SK-N-SH (cell line): ENCODE measurements around the gene RBM12. TPM values are rescaled to one million over a fixed set of nuclear protein-coding genes. Genes with fewer than 3 reads are reported as not detected.

Experiments
- CTCF ChIA-PET: fragments of 300-600, 350-600 bp; formaldehyde crosslinking; extraction: SDS; loops from one replicate; lab custom pipeline; 2021; lab: Yijun Ruan, JAX
- POLR2A ChIA-PET: fragments of 350-600 bp; sonication (Branson Sonifier 250); formaldehyde crosslinking; extraction: SDS; loops from one replicate; lab custom pipeline; 2020; ENCODE audit warnings: antibody characterized with exemption, inconsistent platforms; lab: Yijun Ruan, JAX
- DNase-seq: peaks from one replicate; pipeline ENCODE4 v3.0.0; 2012
- H2AFZ ChIP-seq: fragments of 200-600 bp; sonication (generic); 2 replicates; pipeline ENCODE4 v1.8.1; 2016; ENCODE audit warnings: antibody characterized with exemption, mild to moderate bottlenecking, low read depth
- H3F3A ChIP-seq: fragments of 200-600 bp; sonication (generic); replicated peaks from 2 replicates; pipeline ENCODE3; 2016; ENCODE audit warnings: antibody characterized with exemption, mild to moderate bottlenecking; ENCODE audit not compliant: insufficient read depth
- H3K27ac ChIP-seq, 2 experiments: fragments of 200-500 bp in 1 of 2; fragments of 200-600 bp in 1 of 2; sonication (Bioruptor generic) in 1 of 2; sonication (generic), shearing (Covaris generic) in 1 of 2; 2 replicates each; pipeline versions ENCODE4 v1.5.1 to v1.6.1; 2014 to 2016; ENCODE audit warnings: low read depth in 2 of 2, inconsistent platforms in 1 of 2, low read length in 1 of 2, mild to moderate bottlenecking in 1 of 2, mixed read lengths in 1 of 2
- H3K27me3 ChIP-seq: fragments of 200-600 bp; sonication (generic), shearing (Covaris generic); 2 replicates; pipeline ENCODE4 v1.6.1; 2016; ENCODE audit warnings: mixed run types; ENCODE audit not compliant: insufficient read depth
- H3K36me3 ChIP-seq, 2 experiments: fragments of 200-500 bp in 1 of 2; fragments of 200-600 bp in 1 of 2; sonication (Bioruptor generic) in 1 of 2; sonication (generic) in 1 of 2; replicated peaks in 1 of 2; 2 replicates each; pipeline versions ENCODE3 to v1.5.1; 2014 to 2016; ENCODE audit warnings: low read length in 1 of 2, mild to moderate bottlenecking in 1 of 2; ENCODE audit not compliant: insufficient read depth in 2 of 2, control insufficient read depth in 1 of 2
- H3K4me1 ChIP-seq, 2 experiments: fragments of 200-500 bp in 1 of 2; fragments of 200-600 bp in 1 of 2; sonication (Bioruptor generic) in 1 of 2; sonication (generic), shearing (Covaris generic) in 1 of 2; 2 replicates each; pipeline versions ENCODE4 v1.5.1 to v1.6.1; 2014 to 2016; ENCODE audit warnings: low read depth in 1 of 2, low read length in 1 of 2, mixed run types in 1 of 2; ENCODE audit not compliant: insufficient read depth in 2 of 2, control insufficient read depth in 1 of 2
- H3K4me2 ChIP-seq: fragments of 200-600 bp; sonication (generic), shearing (Covaris generic); 2 replicates; pipeline ENCODE4 v1.6.1; 2017; ENCODE audit warnings: mixed run types
- H3K4me3 ChIP-seq, 2 experiments: fragments of 200-500 bp in 1 of 2; fragments of 200-600 bp in 1 of 2; sonication (Bioruptor generic) in 1 of 2; sonication (generic), shearing (Covaris generic) in 1 of 2; 2 replicates each; pipeline versions ENCODE4 v1.5.1 to v1.8.1; 2014 to 2016; ENCODE audit warnings: low read depth in 2 of 2, inconsistent platforms in 1 of 2, low read length in 1 of 2, mild to moderate bottlenecking in 1 of 2, mixed read lengths in 1 of 2, moderate library complexity in 1 of 2
- H3K79me2 ChIP-seq: fragments of 200-600 bp; sonication (generic); 2 replicates; pipeline ENCODE4 v1.8.1; 2017; ENCODE audit warnings: mild to moderate bottlenecking; ENCODE audit not compliant: insufficient read depth
- H3K9ac ChIP-seq: fragments of 200-600 bp; sonication (generic); 2 replicates; pipeline ENCODE4 v1.6.1; 2017; ENCODE audit warnings: mixed run types
- H3K9me2 ChIP-seq: fragments of 200-600 bp; sonication (generic); 2 replicates; pipeline ENCODE4 v1.6.1; 2017; ENCODE audit warnings: mixed run types
- H3K9me3 ChIP-seq: fragments of 200-600 bp; sonication (generic); 2 replicates; pipeline ENCODE4 v1.6.1; 2017; ENCODE audit warnings: mixed run types, mild to moderate bottlenecking, moderate library complexity
- H4K20me1 ChIP-seq: fragments of 200-600 bp; sonication (generic); 2 replicates; pipeline ENCODE4 v1.6.1; 2017; ENCODE audit warnings: mild to moderate bottlenecking, mixed run types; ENCODE audit not compliant: insufficient read depth
- CHD2 ChIP-seq: fragments of 150-350 bp; IDR thresholded peaks from 2 replicates; pipeline ENCODE4 v1.6.1; 2018; ENCODE audit warnings: low read length; ENCODE audit not compliant: partially characterized antibody
- ELF1 ChIP-seq: IDR thresholded peaks from 2 replicates; pipeline ENCODE4 v1.4.0; 2012
- EP300 ChIP-seq, 2 experiments: IDR thresholded peaks; 2 replicates each; pipeline versions ENCODE4 v1.4.0 to v1.6.1; 2012; ENCODE audit warnings: borderline replicate concordance in 1 of 2, low read depth in 1 of 2, low read length in 1 of 2
- FOSL2 ChIP-seq: IDR thresholded peaks from 2 replicates; pipeline ENCODE4 v1.4.0; 2012; ENCODE audit warnings: low read depth, mild to moderate bottlenecking, moderate library complexity, borderline replicate concordance
- FOXJ3 ChIP-seq: sonication (generic); formaldehyde crosslinking; IDR thresholded peaks from 2 replicates; pipeline ENCODE4 v1.5.1; 2020; ENCODE audit warnings: mild to moderate bottlenecking, missing genetic modification reagents
- FOXM1 ChIP-seq: IDR thresholded peaks from 2 replicates; pipeline ENCODE4 v1.4.0; 2012; ENCODE audit warnings: low read depth, mild to moderate bottlenecking
- MEF2A ChIP-seq: IDR thresholded peaks from 2 replicates; pipeline ENCODE4 v1.4.0; 2012; ENCODE audit warnings: low read depth, borderline replicate concordance
- MXI1 ChIP-seq: IDR thresholded peaks from 2 replicates; pipeline ENCODE4 v1.6.1; 2012; ENCODE audit warnings: mild to moderate bottlenecking, low read depth, low read length, improper control_type of control experiment
- POLR2AphosphoS5 ChIP-seq: IDR thresholded peaks from 2 replicates; pipeline ENCODE4 v1.6.1; 2012; ENCODE audit warnings: low read depth, low read length
- RAD21 ChIP-seq: IDR thresholded peaks from 2 replicates; pipeline ENCODE4 v1.6.1; 2012; ENCODE audit warnings: mild to moderate bottlenecking, low read length
- RCOR1 ChIP-seq: fragments of 150-350 bp; IDR thresholded peaks from 2 replicates; pipeline ENCODE4 v1.6.1; 2017; ENCODE audit warnings: antibody characterized with exemption, low read length
- RFX5 ChIP-seq: IDR thresholded peaks from 2 replicates; pipeline ENCODE4 v1.6.1; 2012; ENCODE audit warnings: mild to moderate bottlenecking, improper control_type of control experiment, low read length
- SIN3A ChIP-seq: IDR thresholded peaks from 2 replicates; pipeline ENCODE4 v1.6.1; 2012; ENCODE audit warnings: low read depth, mild to moderate bottlenecking, low read length, moderate library complexity, borderline replicate concordance
- TAF1 ChIP-seq: IDR thresholded peaks from 2 replicates; pipeline ENCODE4 v1.6.1; 2012; ENCODE audit warnings: low read depth, mild to moderate bottlenecking, low read length, moderate library complexity, borderline replicate concordance
- TCF12 ChIP-seq: IDR thresholded peaks from 2 replicates; pipeline ENCODE4 v1.4.0; 2012
- YY1 ChIP-seq: IDR thresholded peaks from 2 replicates; pipeline ENCODE4 v1.4.0; 2012; ENCODE audit warnings: low read depth, mild to moderate bottlenecking
- WGBS: methylation state at CpG from one replicate; pipeline ENCODE4 v1.1.6; 2017; ENCODE audit warnings: low lambda C conversion rate; 5-methylcytosine and 5-hydroxymethylcytosine counted together
- polyA plus RNA-seq, 3 experiments: library from polyadenylated mRNA; depleted of rRNA; stranded (reverse); fragments of >200 nt; gene quantifications; 2 replicates each; pipeline ENCODE4 v1.2.3, GENCODE V29; 2012
- TF ChIP-seq, protein P1 (sequence below): IDR thresholded peaks from 2 replicates; pipeline ENCODE4 v1.4.0; 2012; ENCODE audit warnings: low read depth, borderline replicate concordance
- TF ChIP-seq, protein P2 (sequence below): IDR thresholded peaks from 2 replicates; pipeline ENCODE4 v1.4.0; 2012; ENCODE audit warnings: low read depth
- TF ChIP-seq, protein P3 (sequence below): fragments of 200-600 bp; sonication (generic); IDR thresholded peaks from 2 replicates; pipeline ENCODE4 v1.6.1; 2017; ENCODE audit warnings: antibody characterized with exemption, mild to moderate bottlenecking, moderate library complexity

RBM12 gene
- polyA plus RNA-seq, 1 of the 3 experiments (the other 2 are of a cell fraction): 41.9 TPM

DNA sequence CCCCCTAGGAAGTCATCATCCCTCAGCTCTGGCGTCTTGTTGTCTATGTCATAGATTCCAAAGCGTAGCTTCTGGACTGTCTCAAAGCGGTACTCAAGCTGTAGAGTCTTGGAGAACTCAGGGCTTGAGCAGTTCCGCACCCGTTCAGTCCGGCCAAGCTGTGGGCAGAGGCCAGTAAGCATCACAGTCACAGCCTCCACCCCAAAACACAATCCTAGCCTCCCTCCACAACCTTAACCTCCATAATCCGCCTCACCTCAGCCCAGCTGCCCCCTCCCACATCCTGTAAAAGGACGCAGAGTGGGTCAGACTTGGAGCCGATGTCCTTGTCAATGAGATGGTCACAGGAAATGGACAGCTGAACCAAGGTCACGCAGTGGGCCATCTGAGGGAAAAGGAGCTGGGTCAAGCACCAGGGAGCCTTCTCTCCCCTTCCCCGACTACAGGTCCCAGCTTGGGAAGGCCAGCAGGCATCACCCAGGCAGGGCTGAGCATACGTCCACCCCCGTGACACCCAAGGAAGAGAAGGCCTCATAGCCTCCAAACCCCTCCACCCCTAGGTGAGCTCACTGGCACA is 32.1 kb downstream of the RBM12 start (continued):
- TF ChIP-seq, protein P1, sequence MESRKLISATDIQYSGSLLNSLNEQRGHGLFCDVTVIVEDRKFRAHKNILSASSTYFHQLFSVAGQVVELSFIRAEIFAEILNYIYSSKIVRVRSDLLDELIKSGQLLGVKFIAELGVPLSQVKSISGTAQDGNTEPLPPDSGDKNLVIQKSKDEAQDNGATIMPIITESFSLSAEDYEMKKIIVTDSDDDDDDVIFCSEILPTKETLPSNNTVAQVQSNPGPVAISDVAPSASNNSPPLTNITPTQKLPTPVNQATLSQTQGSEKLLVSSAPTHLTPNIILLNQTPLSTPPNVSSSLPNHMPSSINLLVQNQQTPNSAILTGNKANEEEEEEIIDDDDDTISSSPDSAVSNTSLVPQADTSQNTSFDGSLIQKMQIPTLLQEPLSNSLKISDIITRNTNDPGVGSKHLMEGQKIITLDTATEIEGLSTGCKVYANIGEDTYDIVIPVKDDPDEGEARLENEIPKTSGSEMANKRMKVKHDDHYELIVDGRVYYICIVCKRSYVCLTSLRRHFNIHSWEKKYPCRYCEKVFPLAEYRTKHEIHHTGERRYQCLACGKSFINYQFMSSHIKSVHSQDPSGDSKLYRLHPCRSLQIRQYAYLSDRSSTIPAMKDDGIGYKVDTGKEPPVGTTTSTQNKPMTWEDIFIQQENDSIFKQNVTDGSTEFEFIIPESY: no peak
- TF ChIP-seq TCF12 (no peak), RCOR1 (no peak), CHD2 (no peak)

- Histone ChIP-seq H3K4me1 (no peaks in the 10 kb centered on the region), H3K9me2 (no peaks in the 10 kb centered on the region), H2AFZ (no peak overlapping the region), H4K20me1 (peaks cover 29% of the 10 kb centered on the region), H3K9ac (no peak overlapping the region), H3F3A (peaks cover 10% of the 10 kb centered on the region), H3K36me3 (peaks cover 34 to 51% of the 10 kb centered on the region in 2 experiments), H3K4me3 (no peak overlapping the region), H3K9me3 (no peaks in the 10 kb centered on the region), H3K27ac (no peak overlapping the region), H3K4me2 (no peak overlapping the region), H3K79me2 (peaks cover 33% of the 10 kb centered on the region), H3K27me3 (no peaks in the 10 kb centered on the region)
- no peak for DNase-seq
- ChIA-PET CTCF (interaction anchor here (1.1 to 5.2 kb wide), 3 partner anchors 11 to 18 kb away, joined by 3 to 42 read pairs (median 3); no protein-coding TSS in a partner anchor), POLR2A (no interaction called here)
- 80% methylated on average over 1 of the region's 4 CpGs for WGBS
- TF ChIP-seq, protein P2, sequence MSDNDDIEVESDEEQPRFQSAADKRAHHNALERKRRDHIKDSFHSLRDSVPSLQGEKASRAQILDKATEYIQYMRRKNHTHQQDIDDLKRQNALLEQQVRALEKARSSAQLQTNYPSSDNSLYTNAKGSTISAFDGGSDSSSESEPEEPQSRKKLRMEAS: no peak
- no peak for TF ChIP-seq FOXM1
- TF ChIP-seq MXI1: no peak
- no peak for TF ChIP-seq MEF2A
- TF ChIP-seq, protein P3, sequence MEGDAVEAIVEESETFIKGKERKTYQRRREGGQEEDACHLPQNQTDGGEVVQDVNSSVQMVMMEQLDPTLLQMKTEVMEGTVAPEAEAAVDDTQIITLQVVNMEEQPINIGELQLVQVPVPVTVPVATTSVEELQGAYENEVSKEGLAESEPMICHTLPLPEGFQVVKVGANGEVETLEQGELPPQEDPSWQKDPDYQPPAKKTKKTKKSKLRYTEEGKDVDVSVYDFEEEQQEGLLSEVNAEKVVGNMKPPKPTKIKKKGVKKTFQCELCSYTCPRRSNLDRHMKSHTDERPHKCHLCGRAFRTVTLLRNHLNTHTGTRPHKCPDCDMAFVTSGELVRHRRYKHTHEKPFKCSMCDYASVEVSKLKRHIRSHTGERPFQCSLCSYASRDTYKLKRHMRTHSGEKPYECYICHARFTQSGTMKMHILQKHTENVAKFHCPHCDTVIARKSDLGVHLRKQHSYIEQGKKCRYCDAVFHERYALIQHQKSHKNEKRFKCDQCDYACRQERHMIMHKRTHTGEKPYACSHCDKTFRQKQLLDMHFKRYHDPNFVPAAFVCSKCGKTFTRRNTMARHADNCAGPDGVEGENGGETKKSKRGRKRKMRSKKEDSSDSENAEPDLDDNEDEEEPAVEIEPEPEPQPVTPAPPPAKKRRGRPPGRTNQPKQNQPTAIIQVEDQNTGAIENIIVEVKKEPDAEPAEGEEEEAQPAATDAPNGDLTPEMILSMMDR: no peak
Observed at GRCh38 chr20:35630636-35631035, 34.1 kb downstream of the RBM12 start.

GRCh38 chr20:35629427-35630145 is 35.1 kb downstream of the RBM12 start:
- Histone ChIP-seq H3K79me2 (peaks cover 22% of the 10 kb centered on the region), H3K4me2 (no peak overlapping the region), H3K9me2 (no peaks in the 10 kb centered on the region), H4K20me1 (peaks cover 19% of the 10 kb centered on the region), H3K9me3 (no peaks in the 10 kb centered on the region), H2AFZ (no peak overlapping the region), H3K4me1 (no peaks in the 10 kb centered on the region), H3K4me3 (no peak overlapping the region), H3K27me3 (no peaks in the 10 kb centered on the region), H3F3A (peaks cover 10% of the 10 kb centered on the region), H3K9ac (no peak overlapping the region), H3K27ac (no peak overlapping the region), H3K36me3 (peaks cover 39 to 53% of the 10 kb centered on the region in 2 experiments)
- 95% methylated on average over 11 of the region's 12 CpGs for WGBS
- POLR2A ChIA-PET: no interaction called here
- DNase-seq: no peak
- CTCF ChIA-PET: interaction anchor here (5.2 kb wide), 1 partner anchor 10 kb away, joined by 42 read pairs; no protein-coding TSS in a partner anchor
- TF ChIP-seq EP300 (IDR thresholded peaks at IDR 0.05; ENCODE audit: borderline replicate concordance in 1 of 2, low read depth in 1 of 2, low read length in 1 of 2): no peak
- no peak for TF ChIP-seq FOXM1
- TF ChIP-seq FOSL2: no peak
- TF ChIP-seq ELF1: no peak
- no peak for TF ChIP-seq YY1
- TF ChIP-seq SIN3A: no peak
- no peak for TF ChIP-seq RAD21
- no peak for TF ChIP-seq POLR2AphosphoS5
- TF ChIP-seq TCF12: no peak
- TF ChIP-seq MEF2A: no peak
- TF ChIP-seq RFX5: no peak
- no peak for TF ChIP-seq TAF1
- TF ChIP-seq, protein P3: no peak
- no peak for TF ChIP-seq FOXJ3
